ENCODE measurements around the gene ZSCAN5B. TPM values are rescaled to one million over a fixed set of nuclear protein-coding genes. Genes with fewer than 3 reads are reported as not detected.

ZSCAN5B gene
- total and polyA plus RNA-seq, 7 donors = 0.06 to 0.60 TPM; not detected in 5

GRCh38 chr19:56158170-56158757 is 39.3 kb downstream of the ZSCAN5B start:
- DNase-seq = no peak
- H3K27ac ChIP-seq = no peak overlapping the region
- no peaks in the 10 kb centered on the region for H3K9me3 ChIP-seq
- WGBS, 2 donors = 94 to 96% methylated on average over 16 of the region's 16 CpGs
- H3K4me1 ChIP-seq = peaks cover 0 to 4% (median 0%) of the 10 kb centered on the region in 4 donors
- TF ChIP-seq POLR2A (IDR thresholded peaks at IDR 0.05) (no peak), EP300 (IDR thresholded peaks at IDR 0.05) (no peak), POLR2AphosphoS5 (IDR thresholded peaks at IDR 0.05) (no peak), CTCF (IDR thresholded peaks at IDR 0.05) (no peak)
- peaks cover 11 to 65% (median 20%) of the 10 kb centered on the region in 4 donors for H3K36me3 ChIP-seq
- H3K27me3 ChIP-seq = no peaks in the 10 kb centered on the region
- no peak overlapping the region for H3K4me3 ChIP-seq
- intact Hi-C loops (cut with DNase I) = no loop called here

- TF ChIP-seq EP300 (IDR thresholded peaks at IDR 0.05) = no peak
- TF ChIP-seq CTCF (IDR thresholded peaks at IDR 0.05) = no peak
- no peak for TF ChIP-seq POLR2AphosphoS5 (IDR thresholded peaks at IDR 0.05)
- TF ChIP-seq POLR2A (IDR thresholded peaks at IDR 0.05) = no peak
- peaks cover 11 to 61% (median 20%) of the 10 kb centered on the region in 4 donors for H3K36me3 ChIP-seq
- no peak for DNase-seq
- 17 to 74% methylated on average over 11 of the region's 11 CpGs for WGBS, 2 donors
- H3K27ac ChIP-seq = peak overlapping the region in 2 of 4 donors; percentile 22 to 27
- intact Hi-C loops (cut with DNase I) = no loop called here
- H3K4me1 ChIP-seq = peaks cover 0 to 15% (median 7%) of the 10 kb centered on the region in 4 donors
- H3K9me3 ChIP-seq = no peaks in the 10 kb centered on the region
- no peak overlapping the region for H3K4me3 ChIP-seq
- H3K27me3 ChIP-seq = no peaks in the 10 kb centered on the region
These were observed 40.8 kb downstream of the ZSCAN5B start for GRCh38 chr19:56156768-56157167.

GRCh38 chr19:56155124-56155687 is 42.4 kb downstream of the ZSCAN5B start:
- Histone ChIP-seq H3K27me3 (no peaks in the 10 kb centered on the region), H3K36me3 (peaks cover 11 to 45% (median 14%) of the 10 kb centered on the region in 4 donors), H3K4me3 (no peak overlapping the region), H3K9me3 (no peaks in the 10 kb centered on the region), H3K27ac (no peak overlapping the region), H3K4me1 (peaks cover 0 to 15% (median 7%) of the 10 kb centered on the region in 4 donors)
- intact Hi-C loops (cut with DNase I) = no loop called here
- TF ChIP-seq POLR2A (IDR thresholded peaks at IDR 0.05) (no peak), CTCF (IDR thresholded peaks at IDR 0.05) (peak in 2 of 4 experiments; percentile 7 to 21), EP300 (IDR thresholded peaks at IDR 0.05) (no peak), POLR2AphosphoS5 (IDR thresholded peaks at IDR 0.05) (no peak)
- DNase-seq = no peak
- 70 to 83% methylated on average over 17 of the region's 17 CpGs for WGBS, 2 donors

- no peak for TF ChIP-seq POLR2A (IDR thresholded peaks at IDR 0.05)
- TF ChIP-seq POLR2AphosphoS5 (IDR thresholded peaks at IDR 0.05) = no peak
- no peak for TF ChIP-seq EP300 (IDR thresholded peaks at IDR 0.05)
- no peak for TF ChIP-seq CTCF (IDR thresholded peaks at IDR 0.05)
- no peaks in the 10 kb centered on the region for H3K9me3 ChIP-seq
- H3K27me3 ChIP-seq = no peaks in the 10 kb centered on the region
- peaks cover 0 to 15% (median 7%) of the 10 kb centered on the region in 4 donors for H3K4me1 ChIP-seq
- intact Hi-C loops (cut with DNase I) = no loop called here
- H3K36me3 ChIP-seq = peaks cover 0 to 38% (median 1%) of the 10 kb centered on the region in 4 donors
- WGBS, 2 donors = 48 to 72% methylated on average over 6 of the region's 6 CpGs
- no peak for DNase-seq
- no peak overlapping the region for H3K4me3 ChIP-seq
- H3K27ac ChIP-seq = peak overlapping the region in 1 of 4 donors; percentile 6
These were observed 44.1 kb downstream of the ZSCAN5B start for GRCh38 chr19:56153507-56153906.
